Sigmoid colon (tissue), 7 donors: Measurements from ENCODE around the gene CDHR5. TPM values are rescaled to one million over a fixed set of nuclear protein-coding genes. Genes with fewer than 3 reads are reported as not detected.

Experiments
- DNase-seq: peaks from one replicate; pipeline ENCODE4 v3.0.0-alpha.2; 2019
- H3K27ac ChIP-seq, 4 donors: fragments of 200-600 bp; sonication (generic); one replicate each; pipeline ENCODE4 v1.5.1; 2016 to 2019; ENCODE audit warnings: mild to moderate bottlenecking in 1 of 4
- H3K27me3 ChIP-seq, 3 donors: fragments of 200-600 bp; sonication (generic); one replicate each; pipeline ENCODE4 v1.5.1; 2019; ENCODE audit warnings: mild to moderate bottlenecking in 1 of 3
- H3K36me3 ChIP-seq, 4 donors: fragments of 200-600 bp; sonication (generic); one replicate each; pipeline ENCODE4 v1.5.1; 2016 to 2019
- H3K4me1 ChIP-seq, 4 donors: fragments of 200-600 bp; sonication (generic); one replicate each; pipeline ENCODE4 v1.5.1; 2017 to 2019
- H3K4me3 ChIP-seq, 4 donors: fragments of 200-600 bp; sonication (generic); one replicate each; pipeline ENCODE4 v1.5.1; 2017 to 2019; ENCODE audit warnings: mild to moderate bottlenecking in 2 of 4, moderate library complexity in 1 of 4
- H3K9me3 ChIP-seq, 4 donors: fragments of 200-600 bp in 3 of 4; sonication (generic) in 3 of 4; one replicate each; pipeline versions ENCODE4 v1.5.1 to v1.6.1; 2013 to 2019
- EP300 ChIP-seq, 4 donors: sonication (generic); formaldehyde crosslinking; IDR thresholded peaks; one replicate each; pipeline ENCODE4 v1.6.1; 2017; ENCODE audit warnings: antibody characterized with exemption in 4 of 4
- POLR2A ChIP-seq, 2 donors: fragments of 450-650 bp; IDR thresholded peaks; one replicate each; pipeline ENCODE4 v1.6.1; 2016; ENCODE audit warnings: antibody characterized with exemption in 2 of 2, mild to moderate bottlenecking in 2 of 2, moderate library complexity in 2 of 2
- POLR2AphosphoS5 ChIP-seq, 4 donors: sonication (generic); formaldehyde crosslinking; IDR thresholded peaks; one replicate each; pipeline ENCODE4 v1.6.1; 2017; ENCODE audit warnings: antibody characterized with exemption in 4 of 4
- WGBS, 2 donors: extraction: QIAGEN DNeasy Blood & Tissue Kit; methylation state at CpG; one replicate each; pipeline ENCODE4 v1.1.7; 2013; 5-methylcytosine and 5-hydroxymethylcytosine counted together
- intact Hi-C: fragments of 100-400 bp; cut with DNase I; formaldehyde crosslinking; loops from one replicate; pipeline ENCODE4 v1.15.1; 2023
- polyA plus RNA-seq, 3 donors: library from polyadenylated mRNA; stranded (reverse); fragments of 200-250 nt; gene quantifications; one replicate each; pipeline ENCODE4 v1.2.3, GENCODE V29; 2013
- total RNA-seq, 4 donors: library from RNA; depleted of rRNA; stranded (reverse); fragments of >200 nt; gene quantifications; one replicate each; pipeline ENCODE4 v1.1.0, GENCODE V29; 2016
- TF ChIP-seq, protein P1 (sequence below), 4 experiments: fragments of 450-650 bp in 3 of 4; fragments of 200-600 bp in 1 of 4; IDR thresholded peaks; one replicate each; pipeline ENCODE4 v1.5.1; 2016 to 2019; ENCODE audit warnings: antibody characterized with exemption in 4 of 4, mild to moderate bottlenecking in 3 of 4, moderate library complexity in 2 of 4
- donor health status: healthy with polysubstance abuse.
- donor health status: Bipolar disorder and iron deficiency.
- donor health status: healthy.

CDHR5 gene
- total and polyA plus RNA-seq, 7 donors: 1.8 to 136 (median 18.0) TPM; not detected in 2

DNA sequence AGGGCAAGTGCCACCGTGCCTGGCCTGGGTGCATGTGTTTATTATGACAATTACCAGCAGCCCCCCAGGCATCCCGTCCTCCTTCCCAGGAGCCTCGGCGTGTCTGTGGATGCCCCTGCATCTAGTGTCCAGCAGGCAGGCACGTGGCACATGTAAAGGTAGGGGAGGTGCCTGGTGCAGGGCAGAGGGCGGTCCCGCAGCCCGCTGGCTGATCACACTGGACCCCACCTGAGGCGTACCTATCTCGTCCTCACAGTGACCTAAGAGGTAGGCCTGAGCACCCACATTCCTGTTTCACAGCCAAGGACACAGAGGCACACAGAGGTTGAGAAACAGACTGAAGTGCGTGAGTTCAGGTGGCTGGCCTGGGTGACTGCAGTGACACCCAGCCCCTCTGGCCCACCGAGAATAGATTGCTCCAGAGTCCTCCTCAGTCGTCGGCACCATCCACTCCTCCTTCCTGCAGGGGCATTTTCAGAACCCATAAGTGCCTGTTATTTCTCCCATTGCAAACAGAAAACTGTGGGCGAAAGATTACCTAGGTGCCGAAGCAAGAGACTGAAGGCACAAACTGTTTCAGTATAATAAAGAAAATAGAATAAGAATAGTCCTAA, 51.5 kb downstream of the CDHR5 start:
- Histone ChIP-seq H3K36me3 (no peaks in the 10 kb centered on the region), H3K27ac (peak overlapping the region in 2 of 4 donors; percentile 26 to 58), H3K4me3 (no peak overlapping the region), H3K4me1 (peaks cover 0 to 39% (median 36%) of the 10 kb centered on the region in 4 donors), H3K27me3 (peaks cover 0 to 12% (median 6%) of the 10 kb centered on the region in 3 donors), H3K9me3 (no peaks in the 10 kb centered on the region)
- WGBS, 2 donors: 93 to 95% methylated on average over 16 of the region's 16 CpGs
- TF ChIP-seq EP300 (IDR thresholded peaks at IDR 0.05) (no peak), POLR2AphosphoS5 (IDR thresholded peaks at IDR 0.05) (no peak), POLR2A (IDR thresholded peaks at IDR 0.05) (no peak)
- TF ChIP-seq, protein P1, sequence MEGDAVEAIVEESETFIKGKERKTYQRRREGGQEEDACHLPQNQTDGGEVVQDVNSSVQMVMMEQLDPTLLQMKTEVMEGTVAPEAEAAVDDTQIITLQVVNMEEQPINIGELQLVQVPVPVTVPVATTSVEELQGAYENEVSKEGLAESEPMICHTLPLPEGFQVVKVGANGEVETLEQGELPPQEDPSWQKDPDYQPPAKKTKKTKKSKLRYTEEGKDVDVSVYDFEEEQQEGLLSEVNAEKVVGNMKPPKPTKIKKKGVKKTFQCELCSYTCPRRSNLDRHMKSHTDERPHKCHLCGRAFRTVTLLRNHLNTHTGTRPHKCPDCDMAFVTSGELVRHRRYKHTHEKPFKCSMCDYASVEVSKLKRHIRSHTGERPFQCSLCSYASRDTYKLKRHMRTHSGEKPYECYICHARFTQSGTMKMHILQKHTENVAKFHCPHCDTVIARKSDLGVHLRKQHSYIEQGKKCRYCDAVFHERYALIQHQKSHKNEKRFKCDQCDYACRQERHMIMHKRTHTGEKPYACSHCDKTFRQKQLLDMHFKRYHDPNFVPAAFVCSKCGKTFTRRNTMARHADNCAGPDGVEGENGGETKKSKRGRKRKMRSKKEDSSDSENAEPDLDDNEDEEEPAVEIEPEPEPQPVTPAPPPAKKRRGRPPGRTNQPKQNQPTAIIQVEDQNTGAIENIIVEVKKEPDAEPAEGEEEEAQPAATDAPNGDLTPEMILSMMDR (IDR thresholded peaks at IDR 0.05): no peak
- intact Hi-C loops: no loop called here
- DNase-seq: no peak

GRCh38 chr11:571802-572185, 53.0 kb downstream of the CDHR5 start:
- no peak for DNase-seq
- H3K27ac ChIP-seq: no peak overlapping the region
- TF ChIP-seq POLR2A (IDR thresholded peaks at IDR 0.05) (no peak), EP300 (IDR thresholded peaks at IDR 0.05) (no peak), POLR2AphosphoS5 (IDR thresholded peaks at IDR 0.05) (no peak)
- TF ChIP-seq, protein P1 (IDR thresholded peaks at IDR 0.05): no peak
- no peaks in the 10 kb centered on the region for H3K36me3 ChIP-seq
- H3K4me1 ChIP-seq: peaks cover 0 to 30% (median 29%) of the 10 kb centered on the region in 4 donors
- 78 to 81% methylated on average over 8 of the region's 8 CpGs for WGBS, 2 donors
- H3K27me3 ChIP-seq: peaks cover 0 to 12% (median 6%) of the 10 kb centered on the region in 3 donors
- no peak overlapping the region for H3K4me3 ChIP-seq
- H3K9me3 ChIP-seq: no peaks in the 10 kb centered on the region
- intact Hi-C loops: no loop called here

GRCh38 chr11:569158-569885, 55.4 kb downstream of the CDHR5 start:
- H3K4me1 ChIP-seq: peaks cover 0 to 18% (median 16%) of the 10 kb centered on the region in 4 donors
- 18 to 39% methylated on average over 36 of the region's 36 CpGs for WGBS, 2 donors
- H3K36me3 ChIP-seq: no peaks in the 10 kb centered on the region
- peak overlapping the region; percentile 68 to 87 (median 76) for H3K27ac ChIP-seq
- no peaks in the 10 kb centered on the region for H3K9me3 ChIP-seq
- intact Hi-C loops: loop anchor here (2.0 kb wide), 1 partner anchor 63 kb away; the partner anchor contains the start of gene RNH1
- peak overlapping the region; percentile 56 to 78 (median 62) for H3K4me3 ChIP-seq
- H3K27me3 ChIP-seq: peaks cover 0 to under 1% (median 0%) of the 10 kb centered on the region in 3 donors
- no peak for DNase-seq
- TF ChIP-seq EP300 (IDR thresholded peaks at IDR 0.05) (no peak), POLR2AphosphoS5 (IDR thresholded peaks at IDR 0.05) (no peak), POLR2A (IDR thresholded peaks at IDR 0.05) (no peak)
- TF ChIP-seq, protein P1 (IDR thresholded peaks at IDR 0.05): no peak

DNA sequence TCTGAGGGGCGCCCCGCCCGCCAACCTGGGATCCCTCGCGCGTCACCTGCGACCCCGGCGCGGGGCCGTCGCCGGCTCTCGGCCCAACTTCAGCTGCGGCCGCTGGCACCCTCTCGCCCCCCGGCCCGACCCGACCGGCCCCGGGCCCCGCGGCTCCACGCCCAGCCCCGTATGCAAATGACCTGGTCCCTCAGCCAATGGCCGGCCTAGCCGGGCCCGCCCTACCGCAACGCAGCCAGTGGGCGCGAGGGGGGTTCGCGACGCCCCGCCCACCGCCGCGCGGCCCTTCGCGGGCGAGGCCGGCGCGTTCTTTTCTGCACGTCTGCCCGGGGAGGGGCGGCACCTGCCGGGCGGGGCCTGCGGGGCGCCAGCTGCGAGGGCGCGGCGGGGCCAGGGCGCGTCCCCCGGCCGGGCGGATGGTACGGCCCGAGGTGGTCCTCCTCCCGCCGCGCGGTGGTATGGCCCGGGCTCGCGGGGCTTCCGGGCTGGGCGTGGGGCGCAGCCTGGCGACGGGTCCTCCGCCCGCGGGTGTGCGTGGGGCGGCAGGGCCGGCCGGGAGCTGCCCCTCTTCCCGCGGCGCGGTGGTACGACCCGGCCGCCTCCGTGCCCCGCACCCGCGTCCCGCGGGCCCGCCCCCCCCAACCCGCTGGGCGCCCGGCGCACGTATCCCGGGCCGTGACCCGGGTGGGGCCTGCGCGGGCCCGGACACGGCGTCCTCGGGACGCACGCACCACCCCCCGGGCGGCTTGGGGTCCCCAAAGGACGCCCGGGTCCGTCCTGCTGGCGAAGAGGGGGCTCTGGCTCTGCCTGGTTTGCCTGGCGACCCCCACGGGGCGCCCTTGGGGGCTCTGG, 56.2 kb downstream of the CDHR5 start:
- Histone ChIP-seq H3K36me3 (no peaks in the 10 kb centered on the region), H3K4me3 (peak overlapping the region; percentile 56 to 78 (median 62)), H3K27me3 (no peaks in the 10 kb centered on the region), H3K27ac (peak overlapping the region; percentile 68 to 87 (median 76)), H3K4me1 (peaks cover 0 to 16% (median 14%) of the 10 kb centered on the region in 4 donors), H3K9me3 (no peaks in the 10 kb centered on the region)
- peak; percentile 96 for DNase-seq
- peak in 3 of 4 donors; percentile 6 to 60 (median 57) for TF ChIP-seq POLR2AphosphoS5 (IDR thresholded peaks at IDR 0.05)
- TF ChIP-seq EP300 (IDR thresholded peaks at IDR 0.05): no peak
- intact Hi-C loops: loop anchor here (2.0 kb wide), 1 partner anchor 62 kb away; the partner anchor contains the start of gene RNH1
- 1% methylated on average over 123 of the region's 123 CpGs for WGBS, 2 donors
